CD14-positive monocyte (primary cell): ENCODE measurements around the gene GRIFIN. TPM values are rescaled to one million over a fixed set of nuclear protein-coding genes. Genes with fewer than 3 reads are reported as not detected.
A peak's percentile ranks its signal among the peaks of the same experiment; 100 is the strongest.

Experiments
- DNase-seq, 3 donors: peaks; one replicate each; pipeline ENCODE4 v3.0.0-alpha.2; 2011 to 2022
- H2AFZ ChIP-seq: 2 replicates; pipeline ENCODE4 v1.6.0; 2012; ENCODE audit warnings: mild to moderate bottlenecking, low read depth, low read length, inconsistent platforms; ENCODE audit not compliant: insufficient read depth, poor library complexity, severe bottlenecking
- H3K27ac ChIP-seq, 2 donors: 1 replicate in 1 of 2; 2 replicates in 1 of 2; pipeline ENCODE4 v1.5.1; 2012 to 2013; ENCODE audit warnings: low read length in 2 of 2, control low read depth in 1 of 2, inconsistent platforms in 1 of 2, low read depth in 1 of 2, mild to moderate bottlenecking in 1 of 2
- H3K27me3 ChIP-seq, 2 donors: one replicate each; pipeline versions ENCODE4 v1.6.0 to v1.6.1; 2011 to 2013; ENCODE audit warnings: low read length in 2 of 2; ENCODE audit not compliant: control insufficient read depth in 2 of 2, insufficient read depth in 2 of 2
- H3K36me3 ChIP-seq, 2 donors: replicated peaks in 1 of 2; 1 replicate in 1 of 2; 2 replicates in 1 of 2; pipeline versions ENCODE4 v1.5.1 to v1.6.1; 2012 to 2013; ENCODE audit warnings: low read length in 2 of 2, control low read depth in 1 of 2, inconsistent platforms in 1 of 2, mild to moderate bottlenecking in 1 of 2; ENCODE audit not compliant: insufficient read depth in 2 of 2, control insufficient read depth in 1 of 2
- H3K4me1 ChIP-seq, 2 donors: 1 replicate in 1 of 2; 2 replicates in 1 of 2; pipeline versions ENCODE4 v1.5.1 to v1.6.1; 2012 to 2013; ENCODE audit warnings: low read length in 2 of 2, control low read depth in 1 of 2, inconsistent platforms in 1 of 2, mild to moderate bottlenecking in 1 of 2, moderate library complexity in 1 of 2; ENCODE audit not compliant: insufficient read depth in 2 of 2, control insufficient read depth in 1 of 2
- H3K4me2 ChIP-seq: replicated peaks from 2 replicates; pipeline ENCODE3; 2012; ENCODE audit warnings: low read length, moderate library complexity, mild to moderate bottlenecking; ENCODE audit not compliant: poor library complexity, severe bottlenecking; ENCODE audit errors: extremely low read depth
- H3K4me3 ChIP-seq, 3 experiments: fragments of 200-600 bp in 1 of 3; sonication (generic) in 1 of 3; replicated peaks in 1 of 3; 1 replicate in 2 of 3; 2 replicates in 1 of 3; pipeline ENCODE4 v1.5.1; 2011 to 2013; ENCODE audit warnings: low read length in 3 of 3, mild to moderate bottlenecking in 3 of 3, control low read depth in 2 of 3, low read depth in 2 of 3, inconsistent platforms in 1 of 3, moderate library complexity in 1 of 3
- H3K79me2 ChIP-seq: 2 replicates; pipeline ENCODE4 v1.6.0; 2012; ENCODE audit warnings: mild to moderate bottlenecking, control low read depth, inconsistent platforms, low read length, moderate library complexity; ENCODE audit not compliant: insufficient read depth
- H3K9ac ChIP-seq: 2 replicates; pipeline ENCODE4 v1.6.0; 2017; ENCODE audit warnings: low read length, mild to moderate bottlenecking; ENCODE audit not compliant: insufficient read depth, poor library complexity, severe bottlenecking
- H3K9me3 ChIP-seq, 2 donors: replicated peaks in 1 of 2; 1 replicate in 1 of 2; 2 replicates in 1 of 2; pipeline versions ENCODE4 v1.5.1 to v1.6.1; 2012 to 2013; ENCODE audit warnings: low read length in 2 of 2, control low read depth in 1 of 2; ENCODE audit not compliant: control insufficient read depth in 1 of 2, insufficient read depth in 1 of 2
- H4K20me1 ChIP-seq: 2 replicates; pipeline ENCODE4 v1.6.0; 2012; ENCODE audit warnings: mild to moderate bottlenecking, low read length, control low read depth, moderate library complexity; ENCODE audit not compliant: insufficient read depth
- H3K27ac Mint-ChIP-seq, 7 donors: one replicate each; pipeline ENCODE4 v1.8.0; 2020; ENCODE audit warnings: mild to moderate bottlenecking in 7 of 7, mixed read lengths in 7 of 7, moderate library complexity in 6 of 7, inconsistent platforms in 2 of 7
- H3K27me3 Mint-ChIP-seq, 3 donors: one replicate each; pipeline ENCODE4 v1.8.0; 2021 to 2022; ENCODE audit warnings: low read depth in 3 of 3, mild to moderate bottlenecking in 3 of 3, mixed read lengths in 3 of 3, moderate library complexity in 3 of 3, inconsistent platforms in 1 of 3
- H3K36me3 Mint-ChIP-seq, 2 donors: one replicate each; pipeline ENCODE4 v1.8.0; 2020; ENCODE audit warnings: mixed read lengths in 2 of 2, inconsistent platforms in 1 of 2, mild to moderate bottlenecking in 1 of 2
- H3K4me1 Mint-ChIP-seq: one replicate; pipeline ENCODE4 v1.8.0; 2020; ENCODE audit warnings: mild to moderate bottlenecking, mixed read lengths
- H3K4me3 Mint-ChIP-seq, 2 donors: one replicate each; pipeline ENCODE4 v1.8.0; 2020; ENCODE audit warnings: mild to moderate bottlenecking in 2 of 2, mixed read lengths in 2 of 2, moderate library complexity in 1 of 2
- H3K9me3 Mint-ChIP-seq, 7 donors: one replicate each; pipeline ENCODE4 v1.8.0; 2020 to 2022; ENCODE audit warnings: mixed read lengths in 7 of 7, mild to moderate bottlenecking in 6 of 7, moderate library complexity in 6 of 7, inconsistent platforms in 2 of 7
- CTCF ChIP-seq: fragments of 200-600 bp; IDR thresholded peaks from one replicate; pipeline ENCODE4 v1.8.0; 2022; ENCODE audit warnings: antibody characterized with exemption, mild to moderate bottlenecking
- WGBS: methylation state at CpG from one replicate; pipeline ENCODE4 v1.1.5; 2013; ENCODE audit warnings: missing lambda C conversion rate; ENCODE audit not compliant: insufficient coverage; 5-methylcytosine and 5-hydroxymethylcytosine counted together
- intact Hi-C, 2 donors: fragments of 100-400 bp; cut with micrococcal nuclease; formaldehyde crosslinking; loops; one replicate each; pipeline versions ENCODE4 v1.15.0 to v1.15.1; 2023
- polyA plus RNA-seq, 3 donors: library from polyadenylated mRNA; depleted of rRNA in 1 of 3; unstranded in 2 of 3; stranded (reverse) in 1 of 3; fragments of 300-500 nt in 2 of 3; fragments of >200 nt in 1 of 3; fragmentation: Illumina TruSeq in 2 of 3; gene quantifications; 1 replicate in 2 of 3; 2 replicates in 1 of 3; pipeline ENCODE4 v1.2.3, GENCODE V29; 2012 to 2021

GRIFIN gene
- polyA plus RNA-seq, 3 donors = not detected

DNA sequence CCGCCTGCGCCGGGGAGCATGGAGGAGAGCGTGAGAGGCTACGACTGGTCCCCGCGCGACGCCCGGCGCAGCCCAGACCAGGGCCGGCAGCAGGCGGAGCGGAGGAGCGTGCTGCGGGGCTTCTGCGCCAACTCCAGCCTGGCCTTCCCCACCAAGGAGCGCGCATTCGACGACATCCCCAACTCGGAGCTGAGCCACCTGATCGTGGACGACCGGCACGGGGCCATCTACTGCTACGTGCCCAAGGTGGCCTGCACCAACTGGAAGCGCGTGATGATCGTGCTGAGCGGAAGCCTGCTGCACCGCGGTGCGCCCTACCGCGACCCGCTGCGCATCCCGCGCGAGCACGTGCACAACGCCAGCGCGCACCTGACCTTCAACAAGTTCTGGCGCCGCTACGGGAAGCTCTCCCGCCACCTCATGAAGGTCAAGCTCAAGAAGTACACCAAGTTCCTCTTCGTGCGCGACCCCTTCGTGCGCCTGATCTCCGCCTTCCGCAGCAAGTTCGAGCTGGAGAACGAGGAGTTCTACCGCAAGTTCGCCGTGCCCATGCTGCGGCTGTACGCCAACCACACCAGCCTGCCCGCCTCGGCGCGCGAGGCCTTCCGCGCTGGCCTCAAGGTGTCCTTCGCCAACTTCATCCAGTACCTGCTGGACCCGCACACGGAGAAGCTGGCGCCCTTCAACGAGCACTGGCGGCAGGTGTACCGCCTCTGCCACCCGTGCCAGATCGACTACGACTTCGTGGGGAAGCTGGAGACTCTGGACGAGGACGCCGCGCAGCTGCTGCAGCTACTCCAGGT, 43.1 kb downstream of the GRIFIN start:
- Histone ChIP-seq H2AFZ (no peak overlapping the region), H3K4me2 (no peak overlapping the region), H3K27ac (no peak overlapping the region), H3K79me2 (peaks cover 35% of the 10 kb centered on the region), H3K36me3 (peaks cover 22 to 51% of the 10 kb centered on the region in 2 donors), H3K4me3 (no peak overlapping the region), H3K9me3 (peaks cover 11 to 13% of the 10 kb centered on the region in 2 donors), H3K27me3 (no peaks in the 10 kb centered on the region), H4K20me1 (no peaks in the 10 kb centered on the region), H3K4me1 (peaks cover 0 to 4% of the 10 kb centered on the region in 2 donors), H3K9ac (no peak overlapping the region)
- WGBS = 98% methylated on average over 85 of the region's 85 CpGs
- H3K9me3 Mint-ChIP-seq = peaks cover 6 to 16% (median 13%) of the 10 kb centered on the region in 7 donors
- intact Hi-C loops = no loop called here
- peaks cover 0 to 3% (median 0%) of the 10 kb centered on the region in 3 donors for H3K27me3 Mint-ChIP-seq
- TF ChIP-seq CTCF = no peak
- H3K4me1 Mint-ChIP-seq = peaks cover 11% of the 10 kb centered on the region
- peak overlapping the region in 1 of 7 donors; percentile 64 for H3K27ac Mint-ChIP-seq
- DNase-seq = no peak
- H3K36me3 Mint-ChIP-seq = peaks cover 46 to 65% of the 10 kb centered on the region in 2 donors
- no peak overlapping the region for H3K4me3 Mint-ChIP-seq

DNA sequence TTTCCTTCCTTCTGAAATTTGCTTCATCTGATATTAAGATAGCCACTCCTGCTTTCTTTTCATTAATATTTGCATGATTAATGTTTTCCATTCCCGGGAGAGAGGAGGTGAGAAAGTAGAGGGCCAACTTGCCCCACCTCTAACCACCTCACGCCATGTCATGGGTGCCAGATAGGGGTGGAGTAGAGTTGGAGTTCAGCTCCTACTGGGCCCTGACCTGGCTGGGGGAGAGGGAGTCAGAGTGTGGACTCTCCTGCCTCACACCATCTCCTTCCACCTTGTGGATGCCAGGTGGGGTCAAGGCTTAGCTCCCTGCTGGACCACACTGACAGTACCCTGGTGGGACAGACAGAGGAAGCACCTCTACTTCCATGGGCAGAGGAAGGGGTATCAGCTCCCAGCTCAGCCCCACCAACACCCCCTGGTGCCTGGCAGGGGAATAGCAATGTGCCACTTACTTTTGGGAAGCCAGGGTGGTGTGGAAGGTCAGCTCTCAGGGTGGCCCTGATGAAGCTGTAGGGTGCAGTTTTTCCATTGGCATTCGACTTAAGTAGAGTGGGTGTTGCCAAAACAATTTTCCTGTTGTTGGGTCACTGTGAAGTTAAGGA, 44.8 kb downstream of the GRIFIN start:
- no peak overlapping the region for H3K27ac ChIP-seq
- H3K36me3 Mint-ChIP-seq = peaks cover 33 to 54% of the 10 kb centered on the region in 2 donors
- no peak overlapping the region for H2AFZ ChIP-seq
- peaks cover 11% of the 10 kb centered on the region for H3K4me1 Mint-ChIP-seq
- no peak overlapping the region for H3K4me3 ChIP-seq
- intact Hi-C loops = no loop called here
- H3K79me2 ChIP-seq = peaks cover 47% of the 10 kb centered on the region
- TF ChIP-seq CTCF = peak; percentile 58
- H3K9me3 Mint-ChIP-seq = peaks cover 6 to 16% (median 13%) of the 10 kb centered on the region in 7 donors
- no peaks in the 10 kb centered on the region for H3K27me3 ChIP-seq
- WGBS = no CpG with 5 or more reads among the region's 3 CpGs
- H3K4me1 ChIP-seq = peaks cover 0 to 4% of the 10 kb centered on the region in 2 donors
- no peak overlapping the region for H3K4me3 Mint-ChIP-seq
- no peak overlapping the region for H3K4me2 ChIP-seq
- peaks cover 20 to 33% of the 10 kb centered on the region in 2 donors for H3K36me3 ChIP-seq
- peak; percentile 7 to 28 (median 14) for DNase-seq
- peaks cover 11 to 13% of the 10 kb centered on the region in 2 donors for H3K9me3 ChIP-seq
- H3K27me3 Mint-ChIP-seq = peaks cover 0 to 3% (median 0%) of the 10 kb centered on the region in 3 donors
- peak overlapping the region in 2 of 7 donors; percentile 6 to 30 for H3K27ac Mint-ChIP-seq
- H4K20me1 ChIP-seq = no peaks in the 10 kb centered on the region
- H3K9ac ChIP-seq = no peak overlapping the region
